HG03039 (cell line): ENCODE measurements around the gene LPGAT1.
"Not testable (repeated sequence)": the region's sequence is repeated elsewhere in the genome, so short reads cannot be mapped to it uniquely, and the experiment has no call there.

ENCODE experiments used
- ATAC-seq: cut with Tn5 transposase; IDR thresholded peaks from one replicate; pipeline ENCODE4 v1.9.1; 2021; ENCODE audit warnings: mild to moderate bottlenecking, moderate library complexity; ENCODE audit not compliant: unreplicated experiment

Gene LPGAT1

GRCh38 chr1:211830328-211831142 is at the start of gene LPGAT1:
Gene LPGAT1, minus strand, starts transcription at chr1:211830763. Its CDS starts 1,467 bp downstream, at chr1:211829296.
- peak; percentile 76 for ATAC-seq

DNA sequence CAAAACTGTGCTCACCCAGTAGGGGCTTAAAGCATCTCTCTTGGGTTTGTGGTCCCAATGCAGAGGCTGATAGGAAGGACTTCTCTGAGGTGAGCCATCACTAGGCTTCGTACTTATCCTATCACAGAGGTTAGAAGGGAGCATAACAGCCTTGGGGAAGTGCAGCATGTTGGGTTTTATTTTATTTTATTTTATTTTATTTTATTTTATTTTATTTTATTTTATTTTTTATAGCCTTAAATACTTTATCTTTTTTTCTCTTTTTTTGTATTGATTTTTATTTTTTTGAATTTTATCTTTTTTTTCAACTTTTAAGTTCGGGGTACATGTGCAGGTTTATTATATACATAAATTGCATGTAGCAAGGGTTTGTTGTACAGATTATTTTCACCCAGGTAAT is 48.9 kb upstream of the LPGAT1 start:
- no peak for ATAC-seq

DNA sequence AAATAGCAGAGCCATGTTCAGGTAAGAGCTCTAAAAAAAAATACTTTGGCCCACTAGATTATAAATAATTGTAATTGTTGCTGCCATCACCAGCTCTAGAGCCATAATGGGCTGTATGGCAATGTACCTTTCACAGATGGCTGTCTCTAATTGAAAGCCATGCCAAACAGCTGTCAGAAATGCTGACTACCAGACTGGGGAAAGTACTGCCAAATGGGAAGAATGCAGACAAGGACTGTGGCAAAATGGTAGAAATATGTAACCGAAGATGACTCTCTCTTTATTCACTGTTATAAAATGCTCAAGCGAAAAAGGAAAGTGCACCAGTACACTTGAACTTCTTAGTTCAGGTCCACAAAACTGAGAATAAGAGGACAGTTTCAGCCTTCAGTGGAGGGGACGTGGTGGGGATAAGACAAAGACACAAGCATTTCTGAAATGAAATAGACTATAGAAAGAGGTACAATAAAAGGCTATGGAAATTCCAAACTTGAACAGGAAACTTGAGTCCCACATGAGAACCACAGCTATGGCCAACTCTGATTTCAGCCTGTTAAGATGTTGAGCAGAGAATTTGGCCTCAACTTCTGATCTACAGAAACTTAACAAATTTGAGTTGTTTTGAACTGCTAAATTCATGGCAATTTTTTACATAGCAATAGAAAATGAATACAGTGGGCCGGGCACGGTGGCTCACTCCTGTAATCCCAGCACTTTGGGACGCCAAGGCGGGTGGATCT is 46.5 kb upstream of the LPGAT1 start:
- no peak for ATAC-seq

GRCh38 chr1:211875541-211875940 is 45.0 kb upstream of the LPGAT1 start:
- no peak for ATAC-seq

- ATAC-seq: no peak
These were observed 44.2 kb upstream of the LPGAT1 start for GRCh38 chr1:211874521-211875347.

GRCh38 chr1:211873731-211874130 is 43.2 kb upstream of the LPGAT1 start:
- not testable (repeated sequence) for ATAC-seq

GRCh38 chr1:211870156-211870555 is 39.6 kb upstream of the LPGAT1 start:
- ATAC-seq: no peak

DNA sequence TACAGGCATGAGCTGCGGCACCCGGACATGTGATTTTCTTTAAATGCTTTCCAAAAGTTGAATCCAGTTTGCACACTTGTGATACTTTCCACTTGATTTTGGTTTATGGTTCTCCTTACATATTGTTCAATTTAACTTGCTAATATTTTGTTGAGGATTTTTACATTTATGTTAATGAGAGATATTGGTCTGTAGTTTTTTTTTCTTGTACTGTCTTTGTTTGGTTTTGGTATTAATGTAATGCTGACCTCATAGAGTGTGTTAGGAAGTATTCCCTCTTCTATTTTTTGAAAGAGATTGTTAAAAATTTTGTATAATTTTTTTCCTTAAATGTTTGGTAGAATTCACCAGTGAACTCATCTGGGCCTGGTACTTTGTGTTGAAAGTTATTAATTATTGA is 34.6 kb upstream of the LPGAT1 start:
- no peak for ATAC-seq

GRCh38 chr1:211859405-211859804 is 28.8 kb upstream of the LPGAT1 start:
- no peak for ATAC-seq

- no peak for ATAC-seq
These were observed 20.6 kb upstream of the LPGAT1 start for GRCh38 chr1:211851174-211851573.

- no peak for ATAC-seq
These were observed 13.1 kb upstream of the LPGAT1 start for GRCh38 chr1:211843507-211844298.

DNA sequence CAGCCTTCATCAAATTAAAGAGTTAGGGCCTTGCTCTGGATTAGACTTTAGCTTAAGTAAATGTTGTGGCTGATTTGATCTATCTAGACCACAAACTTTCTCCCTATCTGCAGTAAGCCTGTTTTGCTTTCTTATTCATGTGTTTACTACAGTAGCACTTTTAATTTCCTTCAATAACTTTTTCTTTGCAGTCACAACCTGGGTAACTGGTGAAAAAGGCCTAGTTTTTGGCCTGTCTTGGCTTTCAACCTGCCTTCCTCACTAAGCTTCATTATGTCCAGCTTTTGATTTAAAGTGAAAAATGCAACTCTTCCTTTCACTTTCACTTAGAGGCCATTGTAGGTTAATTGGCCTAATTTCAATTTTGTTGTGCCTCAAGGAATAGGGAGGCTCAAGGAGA is 12.5 kb upstream of the LPGAT1 start:
- ATAC-seq: no peak

DNA sequence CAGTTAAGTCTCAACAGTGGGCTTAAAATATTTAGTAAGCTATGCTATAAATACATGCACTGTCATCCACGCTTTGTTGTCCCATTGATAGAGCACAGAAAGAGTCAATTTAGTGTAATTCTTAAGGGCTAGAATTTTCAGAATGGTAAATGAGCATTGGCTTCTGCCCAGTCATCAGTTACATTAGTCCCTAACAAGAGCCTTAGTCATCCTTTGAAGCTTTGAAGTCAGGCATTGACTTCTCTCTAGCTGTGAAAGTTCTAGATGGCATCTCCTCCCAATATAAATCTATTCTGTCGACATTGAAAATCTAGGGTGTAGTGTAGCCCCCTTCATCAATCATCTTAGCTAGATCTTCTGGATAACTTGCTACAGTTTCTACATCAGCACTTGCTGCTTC is 12.0 kb upstream of the LPGAT1 start:
- no peak for ATAC-seq

- no peak for ATAC-seq
These were observed 8.5 kb upstream of the LPGAT1 start for GRCh38 chr1:211839106-211839505.

- ATAC-seq: no peak
These were observed 2.7 kb upstream of the LPGAT1 start for GRCh38 chr1:211833174-211833820.

- ATAC-seq: no peak
These were observed 2.1 kb upstream of the LPGAT1 start for GRCh38 chr1:211832661-211833060.

GRCh38 chr1:211831558-211832323 is 1.2 kb upstream of the LPGAT1 start:
- ATAC-seq: no peak

GRCh38 chr1:211830055-211830327 is 572 bp downstream of the LPGAT1 start:
- ATAC-seq: no peak

GRCh38 chr1:211829343-211830054 is 1.1 kb downstream of the LPGAT1 start:
- ATAC-seq: no peak
